ENCODE measurements around the gene SPTA1.
"Not testable (repeated sequence)": the region's sequence is repeated elsewhere in the genome, so short reads cannot be mapped to it uniquely, and the experiment has no call there.

The SPTA1 gene

GRCh38 chr1:158686111-158687009 lies at the start of gene SPTA1:
SPTA1 (minus strand) TSS chr1:158686715; CDS start chr1:158686517, 198 bp downstream.
- DNase-seq, result no peak

- no peak for DNase-seq
These were observed 49.3 kb upstream of the SPTA1 start for GRCh38 chr1:158735848-158736247.

- DNase-seq, result no peak
These were observed 46.0 kb upstream of the SPTA1 start for GRCh38 chr1:158732524-158732923.

- DNase-seq, result no peak
These were observed 45.2 kb upstream of the SPTA1 start for GRCh38 chr1:158731707-158732106.

- no peak for DNase-seq
These were observed 43.9 kb upstream of the SPTA1 start for GRCh38 chr1:158730453-158730852.

- no peak for DNase-seq
These were observed 42.2 kb upstream of the SPTA1 start for GRCh38 chr1:158728510-158729225.

GRCh38 chr1:158724442-158724841 lies 37.9 kb upstream of the SPTA1 start:
- no peak for DNase-seq

DNA sequence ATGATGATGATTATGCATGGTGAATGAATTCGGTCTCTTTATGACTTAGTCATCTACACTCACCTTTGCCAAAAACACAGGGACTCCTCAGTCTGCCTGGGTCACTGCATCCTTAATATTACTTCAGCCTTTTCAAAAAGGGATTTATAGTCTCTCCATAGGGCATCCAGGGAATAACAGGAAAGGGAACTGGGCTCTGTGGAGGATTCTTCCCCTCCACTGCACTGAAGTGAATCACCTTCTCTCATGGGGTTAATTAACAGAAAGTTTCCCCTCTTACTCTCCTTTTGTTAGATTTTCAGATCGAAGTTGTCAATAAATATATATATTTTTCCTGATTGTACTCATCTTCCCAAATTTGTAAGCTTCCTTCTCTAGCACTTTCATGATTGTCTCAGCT lies 34.1 kb upstream of the SPTA1 start, which contains the start of gene OR6K3:
Gene OR6K3, minus strand, starts transcription at position 101 of the 400 bp plus-strand sequence. CDS start 2,605 bp downstream, outside the sequence.
- no peak for DNase-seq

DNA sequence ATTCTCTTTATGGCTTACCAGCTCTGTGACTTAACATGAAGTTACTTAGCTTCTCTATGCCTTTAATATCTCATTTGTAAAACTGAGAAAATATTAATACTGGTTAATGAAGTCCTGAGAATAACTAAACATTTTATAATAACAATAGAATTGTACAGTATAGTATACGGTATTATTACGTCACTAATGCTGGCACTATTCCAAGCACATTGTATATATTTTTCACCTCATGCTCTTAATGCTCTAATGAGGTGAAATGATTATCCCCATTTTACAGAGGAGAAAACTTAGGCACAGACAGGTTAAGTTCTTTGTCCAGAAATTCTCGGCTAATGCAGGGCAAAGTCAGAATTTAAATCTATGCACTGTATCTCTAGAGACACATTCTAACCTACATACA lies 33.1 kb upstream of the SPTA1 start:
- DNase-seq, result no peak

- no peak for DNase-seq
These were observed 30.8 kb upstream of the SPTA1 start for GRCh38 chr1:158717344-158717743.

DNA sequence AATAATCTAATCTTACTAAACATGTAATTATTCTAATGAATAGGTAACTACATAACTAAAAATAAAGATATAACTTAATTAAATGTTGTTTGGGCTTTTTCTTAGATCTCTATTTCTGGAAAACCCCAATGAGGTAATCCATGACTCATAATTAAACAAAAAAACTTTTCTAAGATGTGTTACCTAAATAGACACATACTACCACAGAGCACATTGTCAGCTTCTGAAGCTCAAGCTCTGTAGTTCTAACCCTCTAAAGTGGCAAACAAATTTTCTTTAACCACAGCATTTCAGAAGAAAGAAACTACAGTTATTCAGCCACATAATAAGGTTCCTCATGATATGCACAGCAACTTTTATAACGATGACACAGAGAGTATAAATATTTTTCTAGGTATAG lies 29.8 kb upstream of the SPTA1 start:
- no peak for DNase-seq

- DNase-seq, result no peak
These were observed 28.2 kb upstream of the SPTA1 start for GRCh38 chr1:158714754-158715153.

GRCh38 chr1:158711098-158711497 lies 24.6 kb upstream of the SPTA1 start:
- no peak for DNase-seq

DNA sequence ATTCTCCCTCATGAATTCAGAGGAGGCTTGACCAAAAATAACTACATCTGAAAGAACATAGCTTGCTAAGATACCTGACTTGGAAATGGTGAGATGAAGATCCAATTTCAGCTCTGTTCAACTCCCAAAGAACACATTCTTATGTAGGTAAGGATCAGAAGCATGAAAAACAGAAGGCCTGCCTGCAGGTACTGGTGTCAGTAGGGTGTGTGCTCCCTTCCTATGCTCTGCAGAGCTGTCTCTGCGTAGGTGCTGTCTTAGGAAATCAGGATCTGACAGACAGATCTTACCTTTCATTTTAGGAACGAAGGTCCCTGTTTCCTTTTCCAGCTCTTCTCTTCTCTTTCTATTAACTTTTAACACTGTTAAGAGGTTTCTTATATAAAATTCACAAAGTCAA lies 19.6 kb upstream of the SPTA1 start:
- DNase-seq, result no peak

GRCh38 chr1:158700552-158700951 lies 14.0 kb upstream of the SPTA1 start, which contains the start of gene OR6K2:
OR6K2 (minus strand) TSS chr1:158700652; CDS start chr1:158700652, 0 bp downstream.
- DNase-seq, result no peak

DNA sequence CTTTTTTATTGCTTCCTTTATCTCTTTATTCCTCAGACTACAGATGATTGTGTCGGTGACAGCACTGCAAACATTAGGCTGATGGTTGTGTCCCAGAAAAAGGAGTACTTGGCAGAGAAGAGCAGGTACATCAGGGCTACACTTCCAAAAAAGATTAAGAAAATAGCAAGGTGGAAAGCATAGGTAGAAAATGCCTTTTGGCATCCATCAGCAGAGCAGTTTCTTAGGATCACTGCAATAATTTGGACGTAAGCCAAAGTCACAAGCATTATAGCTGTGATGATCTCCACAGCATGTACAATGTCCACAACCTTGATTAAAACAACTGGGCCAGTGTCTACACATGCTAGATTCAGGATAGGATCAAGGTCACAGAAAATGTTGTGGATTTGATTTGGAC lies 8.1 kb upstream of the SPTA1 start:
- no peak for DNase-seq

DNA sequence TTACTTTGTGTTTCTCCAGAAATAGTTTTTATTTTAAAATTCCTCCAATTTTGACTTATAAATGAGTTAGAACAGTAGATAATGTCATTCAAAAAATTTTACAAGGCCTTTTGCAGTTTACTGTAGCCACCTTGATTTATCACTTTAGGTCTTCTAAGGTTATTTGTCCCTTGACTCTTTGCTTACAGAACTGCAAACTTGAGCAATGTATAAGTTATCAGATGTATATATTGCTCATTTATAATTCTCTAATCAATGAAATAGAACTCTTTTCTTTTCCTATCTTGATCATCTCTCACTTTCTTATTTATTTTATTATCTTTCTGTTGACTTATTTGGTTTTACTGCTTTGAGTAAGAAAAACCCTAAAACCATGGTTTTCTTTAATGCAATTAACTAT lies 5.8 kb upstream of the SPTA1 start:
- no peak for DNase-seq

GRCh38 chr1:158691907-158692306 lies 5.4 kb upstream of the SPTA1 start:
- DNase-seq, result no peak

GRCh38 chr1:158691149-158691548 lies 4.6 kb upstream of the SPTA1 start:
- not testable (repeated sequence) for DNase-seq

DNA sequence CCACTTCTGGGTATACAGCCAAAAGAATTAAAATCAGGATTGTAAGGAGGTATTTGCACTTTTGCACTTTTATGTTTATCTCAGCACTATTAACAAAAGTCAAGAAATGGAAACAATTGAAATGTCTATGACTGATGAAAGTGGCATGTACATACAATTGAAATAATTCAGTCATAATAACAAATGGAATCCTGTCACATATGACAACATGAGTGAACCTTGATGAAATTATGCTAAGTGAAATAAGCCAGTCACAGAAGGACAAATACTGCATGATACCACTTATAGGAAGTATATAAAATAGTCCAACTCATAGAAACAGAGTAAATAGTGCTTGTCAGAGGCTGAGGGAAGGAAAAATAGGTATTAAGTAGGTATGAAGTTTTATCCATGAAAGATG lies 3.4 kb upstream of the SPTA1 start:
- DNase-seq, result no peak

GRCh38 chr1:158689110-158689509 lies 2.6 kb upstream of the SPTA1 start:
- DNase-seq, result no peak

- DNase-seq, result not testable (repeated sequence)
These were observed 1.8 kb upstream of the SPTA1 start for GRCh38 chr1:158688343-158688742.

DNA sequence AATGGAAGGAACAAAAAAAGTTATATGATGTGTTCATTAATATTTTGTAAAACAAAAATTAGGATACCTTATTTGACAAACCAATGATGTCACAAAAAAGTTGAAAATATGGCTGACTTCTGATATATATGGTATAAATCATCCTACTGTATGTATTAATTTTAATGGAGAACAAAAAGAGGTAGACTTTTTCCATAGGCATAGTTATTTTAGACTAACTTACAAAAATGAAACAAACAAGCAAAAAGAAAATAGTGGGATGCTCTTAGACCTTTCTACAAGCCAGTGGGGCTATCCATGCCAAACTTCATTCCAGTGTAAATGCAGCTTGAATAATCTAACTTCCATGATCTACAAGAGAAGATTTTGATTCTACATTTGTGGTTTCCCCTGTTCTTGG lies 522 bp upstream of the SPTA1 start:
- DNase-seq, result no peak

DNA sequence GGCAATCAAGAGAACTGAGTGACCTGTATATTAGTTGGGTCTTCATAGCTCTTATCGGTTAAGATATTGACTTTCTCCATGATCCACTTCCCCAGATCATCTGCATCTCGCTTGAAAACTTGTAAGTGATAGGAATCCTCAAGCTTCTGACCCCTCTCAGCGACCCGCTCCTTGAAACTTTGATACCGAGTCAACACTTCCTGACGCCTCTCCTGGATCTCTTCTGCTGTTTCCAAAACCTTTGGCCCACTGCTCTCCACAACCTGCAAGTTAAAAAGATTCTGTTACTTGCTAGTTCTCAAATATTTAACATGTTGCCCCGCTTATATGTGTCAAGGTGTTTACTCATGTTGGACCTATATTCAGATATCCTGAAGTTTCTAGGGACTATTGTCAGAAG lies 1.4 kb downstream of the SPTA1 start:
- no peak for DNase-seq
